ENCODE data around the gene FBXO34. TPM values are rescaled to one million over a fixed set of nuclear protein-coding genes. Genes with fewer than 3 reads are reported as not detected.

Gene FBXO34
- total RNA-seq, 6 experiments from 2014 or later = 6.2 to 10.3 (median 8.7) TPM

DNA sequence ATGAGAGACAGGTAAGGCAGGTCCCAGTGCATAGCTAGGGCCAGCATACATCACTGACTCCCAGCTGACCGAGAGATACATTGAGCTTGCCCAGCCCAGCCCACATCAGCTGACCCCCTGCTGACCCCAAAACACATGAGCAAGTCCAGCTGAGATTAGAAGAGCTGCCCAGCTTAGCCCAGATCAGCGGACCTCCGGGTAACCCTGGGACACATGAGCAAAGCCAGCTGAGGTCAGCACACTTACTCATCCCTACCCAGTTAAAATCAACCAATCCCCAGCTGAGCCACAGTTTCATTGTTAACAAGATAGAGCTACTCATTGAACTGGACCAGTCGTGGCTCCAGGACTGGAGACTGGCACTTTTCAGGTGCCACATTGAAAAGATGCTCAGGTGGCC is 21.8 kb upstream of the FBXO34 start:
- no peaks in the 10 kb centered on the region for H3K9me3 ChIP-seq
- H3K27ac ChIP-seq = no peak overlapping the region
- peak in 1 of 4 donors; percentile 26 for ATAC-seq
- H3K4me1 ChIP-seq = no peaks in the 10 kb centered on the region
- H3K27me3 ChIP-seq = no peaks in the 10 kb centered on the region
- no peak for DNase-seq
- TF ChIP-seq, protein P1, sequence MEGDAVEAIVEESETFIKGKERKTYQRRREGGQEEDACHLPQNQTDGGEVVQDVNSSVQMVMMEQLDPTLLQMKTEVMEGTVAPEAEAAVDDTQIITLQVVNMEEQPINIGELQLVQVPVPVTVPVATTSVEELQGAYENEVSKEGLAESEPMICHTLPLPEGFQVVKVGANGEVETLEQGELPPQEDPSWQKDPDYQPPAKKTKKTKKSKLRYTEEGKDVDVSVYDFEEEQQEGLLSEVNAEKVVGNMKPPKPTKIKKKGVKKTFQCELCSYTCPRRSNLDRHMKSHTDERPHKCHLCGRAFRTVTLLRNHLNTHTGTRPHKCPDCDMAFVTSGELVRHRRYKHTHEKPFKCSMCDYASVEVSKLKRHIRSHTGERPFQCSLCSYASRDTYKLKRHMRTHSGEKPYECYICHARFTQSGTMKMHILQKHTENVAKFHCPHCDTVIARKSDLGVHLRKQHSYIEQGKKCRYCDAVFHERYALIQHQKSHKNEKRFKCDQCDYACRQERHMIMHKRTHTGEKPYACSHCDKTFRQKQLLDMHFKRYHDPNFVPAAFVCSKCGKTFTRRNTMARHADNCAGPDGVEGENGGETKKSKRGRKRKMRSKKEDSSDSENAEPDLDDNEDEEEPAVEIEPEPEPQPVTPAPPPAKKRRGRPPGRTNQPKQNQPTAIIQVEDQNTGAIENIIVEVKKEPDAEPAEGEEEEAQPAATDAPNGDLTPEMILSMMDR (IDR thresholded peaks at IDR 0.05) = no peak
- TF ChIP-seq POLR2A (IDR thresholded peaks at IDR 0.05) = no peak
- H3K36me3 ChIP-seq = no peaks in the 10 kb centered on the region
- WGBS (ENCODE audit: insufficient coverage, low coverage, low lambda C conversion rate, missing lambda C conversion rate) = 22% methylated on average over 3 of the region's 4 CpGs
- intact Hi-C loops (cut with DNase I) = loop anchor here in 1 of 2 donors (10.0 kb wide), 1 partner anchor 105 kb away; no protein-coding TSS in a partner anchor
- no peak overlapping the region for H3K4me3 ChIP-seq

DNA sequence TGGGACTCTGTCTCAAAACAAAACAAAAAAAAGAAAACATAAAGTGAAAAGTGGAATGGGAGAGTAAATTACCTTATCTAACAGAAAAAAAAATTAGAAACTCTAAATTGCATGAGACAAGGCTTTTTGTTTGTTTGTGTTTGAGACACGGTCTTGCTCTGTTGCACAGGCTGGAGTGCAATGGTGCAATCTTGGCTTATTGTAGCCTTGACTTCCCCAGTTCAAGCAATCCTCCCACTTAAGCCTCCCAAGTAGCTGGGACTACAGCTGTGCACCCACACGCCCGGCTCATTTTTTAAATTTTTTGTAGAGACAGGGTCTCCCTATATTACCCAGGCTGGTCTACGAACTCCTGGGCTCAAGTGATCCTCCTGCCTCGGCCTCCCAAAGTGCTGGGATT is 17.9 kb upstream of the FBXO34 start:
- H3K27me3 ChIP-seq = no peaks in the 10 kb centered on the region

DNA sequence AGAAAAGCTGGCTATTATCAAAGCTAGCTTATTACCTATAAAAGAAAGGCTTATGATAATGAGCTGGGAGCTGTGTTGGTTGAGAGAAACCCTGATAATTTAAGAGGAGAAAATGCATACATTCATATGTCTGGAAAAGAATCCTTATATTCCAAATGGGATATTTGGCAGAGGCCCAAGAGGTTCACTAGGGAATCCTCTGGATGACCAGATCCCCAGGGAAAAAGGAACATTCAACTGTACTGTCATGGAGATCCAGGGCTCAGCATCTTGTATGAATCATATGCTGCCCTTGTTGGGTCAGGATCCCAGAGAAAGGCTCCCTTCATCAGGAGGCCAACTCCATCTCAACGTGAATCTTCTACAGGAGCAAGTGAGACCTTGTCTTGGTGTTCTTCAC is 16.6 kb upstream of the FBXO34 start:
- intact Hi-C loops (cut with DNase I) = no loop called here
- WGBS (ENCODE audit: insufficient coverage, low coverage, low lambda C conversion rate, missing lambda C conversion rate) = 50% methylated on average over 1 of the region's 1 CpG
- ATAC-seq (no peak), DNase-seq (no peak)
- no peaks in the 10 kb centered on the region for H3K36me3 ChIP-seq
- no peaks in the 10 kb centered on the region for H3K9me3 ChIP-seq
- TF ChIP-seq POLR2A (IDR thresholded peaks at IDR 0.05) = no peak
- TF ChIP-seq, protein P1 (IDR thresholded peaks at IDR 0.05) = no peak
- H3K27ac ChIP-seq = no peak overlapping the region
- no peaks in the 10 kb centered on the region for H3K27me3 ChIP-seq
- no peak overlapping the region for H3K4me3 ChIP-seq
- no peaks in the 10 kb centered on the region for H3K4me1 ChIP-seq

More for the DNA sequence above, 17.9 kb upstream of the FBXO34 start:
- Histone ChIP-seq H3K9me3 (no peaks in the 10 kb centered on the region), H3K4me3 (no peak overlapping the region), H3K4me1 (no peaks in the 10 kb centered on the region), H3K27ac (no peak overlapping the region), H3K36me3 (no peaks in the 10 kb centered on the region)
- WGBS (ENCODE audit: insufficient coverage, low coverage, low lambda C conversion rate, missing lambda C conversion rate) = 71% methylated on average over 5 of the region's 5 CpGs
- DNase-seq (no peak), ATAC-seq (no peak)
- intact Hi-C loops (cut with DNase I) = no loop called here
- TF ChIP-seq, protein P1 (IDR thresholded peaks at IDR 0.05) = no peak
- no peak for TF ChIP-seq POLR2A (IDR thresholded peaks at IDR 0.05)

DNA sequence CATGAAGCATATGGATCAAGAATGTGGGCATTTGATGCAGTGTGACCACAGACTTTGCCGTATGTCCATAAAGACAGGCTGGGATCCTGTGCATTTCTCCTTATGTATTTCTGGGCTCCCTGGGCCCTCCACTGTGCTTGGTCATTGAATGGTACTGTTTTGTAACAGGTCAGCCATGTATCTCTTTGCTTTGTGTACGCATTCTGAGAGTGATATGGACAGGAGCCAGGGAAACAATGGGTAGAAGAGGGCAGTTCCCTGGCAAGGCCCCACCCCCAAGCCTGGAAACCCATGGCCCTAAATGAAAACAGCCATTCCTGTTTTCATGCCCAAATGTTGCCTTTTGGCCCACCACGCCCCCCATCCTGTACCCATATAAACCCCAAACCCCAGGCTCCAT is 15.2 kb upstream of the FBXO34 start:
- H3K9me3 ChIP-seq = no peaks in the 10 kb centered on the region
- 61% methylated on average over 3 of the region's 3 CpGs for WGBS (ENCODE audit: insufficient coverage, low coverage, low lambda C conversion rate, missing lambda C conversion rate)
- no peak overlapping the region for H3K27ac ChIP-seq
- TF ChIP-seq, protein P1 (IDR thresholded peaks at IDR 0.05) = no peak
- no peak for TF ChIP-seq POLR2A (IDR thresholded peaks at IDR 0.05)
- H3K4me3 ChIP-seq = no peak overlapping the region
- DNase-seq (no peak), ATAC-seq (no peak)
- H3K27me3 ChIP-seq = no peaks in the 10 kb centered on the region
- H3K36me3 ChIP-seq = no peaks in the 10 kb centered on the region
- intact Hi-C loops (cut with DNase I) = no loop called here
- H3K4me1 ChIP-seq = no peaks in the 10 kb centered on the region

DNA sequence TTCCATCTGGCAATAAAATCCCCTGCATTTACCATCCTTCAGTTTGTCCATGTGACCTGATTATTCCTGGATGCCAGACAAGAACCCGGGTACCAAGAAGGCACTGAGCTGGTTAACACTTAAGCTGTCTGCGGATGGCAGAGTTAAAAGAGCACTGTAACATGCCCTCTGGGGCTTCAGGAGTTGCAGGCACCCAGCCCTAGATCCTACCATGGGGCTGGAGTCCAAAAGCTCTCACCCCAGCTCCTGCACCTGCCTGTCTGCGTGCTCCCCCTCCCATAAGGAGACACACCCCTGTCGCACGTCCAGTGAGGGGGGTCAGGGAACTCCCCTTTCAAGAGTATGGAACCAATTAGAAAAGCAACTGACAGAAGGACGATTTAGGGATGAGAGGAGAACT is 14.6 kb upstream of the FBXO34 start:
- Histone ChIP-seq H3K4me3 (no peak overlapping the region), H3K36me3 (no peaks in the 10 kb centered on the region), H3K4me1 (no peaks in the 10 kb centered on the region), H3K27me3 (no peaks in the 10 kb centered on the region), H3K9me3 (no peaks in the 10 kb centered on the region), H3K27ac (no peak overlapping the region)
- 40% methylated on average over 6 of the region's 6 CpGs for WGBS (ENCODE audit: insufficient coverage, low coverage, low lambda C conversion rate, missing lambda C conversion rate)
- ATAC-seq = no peak
- intact Hi-C loops (cut with DNase I) = no loop called here
- TF ChIP-seq, protein P1 (IDR thresholded peaks at IDR 0.05) = no peak
- TF ChIP-seq POLR2A (IDR thresholded peaks at IDR 0.05) = no peak
- DNase-seq = no peak
